ENCODE measurements around the gene GFOD1.
"Not testable (repeated sequence)": the region's sequence is repeated elsewhere in the genome, so short reads cannot be mapped to it uniquely, and the experiment has no call there.

Gene GFOD1

DNA sequence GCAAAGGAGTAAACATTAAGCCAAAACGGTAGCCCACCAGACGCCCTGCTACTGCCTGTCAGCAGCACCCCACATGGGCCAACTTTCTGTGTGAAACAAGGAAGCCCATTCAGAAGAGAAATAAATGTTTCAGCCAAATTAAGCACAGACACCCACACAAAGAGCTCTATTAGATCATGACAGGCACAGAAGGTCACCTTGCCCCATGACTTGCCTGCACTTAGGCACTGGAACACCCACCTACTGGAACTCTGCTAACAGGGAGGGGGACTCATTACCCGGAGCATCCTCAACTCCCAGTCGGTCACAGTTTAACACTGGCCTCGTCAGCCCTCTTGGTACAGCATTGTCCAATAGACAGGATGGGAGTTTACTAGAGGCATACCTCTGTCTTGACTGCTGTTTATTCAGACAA lies 31.8 kb downstream of the GFOD1 start:
- TF ChIP-seq POLR2A (IDR thresholded peaks at IDR 0.05; ENCODE audit: low read depth, low read length), result no peak
- FAIRE-seq, result no peak
- no peak for DNase-seq (ENCODE audit: insufficient read length, low spot score)

DNA sequence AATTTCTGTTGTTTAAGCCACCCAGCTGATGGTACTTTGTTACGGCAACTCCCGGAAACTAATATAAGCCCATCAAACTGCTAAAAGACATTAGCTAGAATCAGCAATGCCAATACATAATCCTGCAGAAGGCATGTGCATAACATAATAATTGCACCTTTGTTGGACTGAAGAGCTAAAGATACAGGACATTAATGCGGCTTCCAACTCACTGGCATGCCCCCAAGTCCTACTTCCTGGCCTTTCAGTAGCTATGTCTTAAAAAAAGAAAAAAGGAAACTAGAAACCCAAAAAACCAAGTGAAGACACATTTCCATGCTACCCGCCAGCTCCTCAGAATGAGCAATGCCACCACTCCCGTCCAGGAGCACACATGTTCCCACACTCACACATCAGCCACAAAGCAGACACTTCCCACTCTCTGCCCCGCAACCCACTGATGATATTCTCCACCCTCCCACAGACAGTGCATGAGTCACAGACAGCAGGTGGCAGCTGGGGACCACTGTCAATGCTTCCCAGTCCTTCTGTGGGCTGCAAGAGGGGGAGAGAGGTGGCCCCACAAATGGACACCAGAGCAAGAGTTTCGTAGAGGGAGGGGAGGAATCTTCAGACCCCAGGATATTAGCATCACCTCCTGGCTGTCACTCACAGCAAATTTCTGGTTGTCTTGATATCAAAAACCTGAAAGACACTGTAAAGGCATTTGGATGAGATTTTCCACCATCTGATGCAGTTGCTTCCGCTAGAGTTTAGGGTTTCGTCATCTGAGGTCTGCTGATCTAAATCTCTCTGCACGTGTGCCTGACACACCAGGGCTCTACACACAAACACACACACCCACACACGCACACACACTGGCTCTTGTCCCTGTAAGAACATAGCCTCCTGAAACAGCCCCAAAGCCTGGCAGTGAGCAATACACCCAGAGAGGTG lies 32.8 kb downstream of the GFOD1 start:
- no peak for TF ChIP-seq POLR2A (IDR thresholded peaks at IDR 0.05; ENCODE audit: low read depth, low read length)
- no peak for DNase-seq (ENCODE audit: insufficient read length, low spot score)
- FAIRE-seq, result no peak

DNA sequence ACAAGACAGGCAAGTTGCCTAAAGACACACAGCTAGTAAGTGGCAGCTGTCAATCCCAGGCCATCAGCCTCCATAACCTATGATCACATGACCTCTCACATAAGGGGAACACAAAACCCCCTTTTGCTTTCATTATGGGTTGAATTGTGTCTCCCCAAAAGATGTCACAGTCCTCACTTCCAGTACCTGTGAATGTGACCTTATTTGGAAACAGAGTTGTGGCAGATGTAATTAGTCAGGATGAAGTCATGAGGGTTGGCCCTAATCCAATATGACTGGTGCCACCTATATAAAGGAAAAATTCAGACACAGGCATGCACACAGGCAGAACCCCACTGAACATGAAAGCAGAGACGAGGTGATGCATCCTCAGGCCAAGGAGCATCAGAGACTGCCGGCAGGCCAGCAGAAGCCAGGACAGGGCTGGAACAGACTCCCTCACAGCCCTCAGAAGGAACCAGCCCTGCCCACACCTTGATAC lies 33.6 kb downstream of the GFOD1 start:
- DNase-seq (ENCODE audit: insufficient read length, low spot score) (peak; percentile 24), FAIRE-seq (peak; percentile 50)
- no peak for TF ChIP-seq POLR2A (IDR thresholded peaks at IDR 0.05; ENCODE audit: low read depth, low read length)

DNA sequence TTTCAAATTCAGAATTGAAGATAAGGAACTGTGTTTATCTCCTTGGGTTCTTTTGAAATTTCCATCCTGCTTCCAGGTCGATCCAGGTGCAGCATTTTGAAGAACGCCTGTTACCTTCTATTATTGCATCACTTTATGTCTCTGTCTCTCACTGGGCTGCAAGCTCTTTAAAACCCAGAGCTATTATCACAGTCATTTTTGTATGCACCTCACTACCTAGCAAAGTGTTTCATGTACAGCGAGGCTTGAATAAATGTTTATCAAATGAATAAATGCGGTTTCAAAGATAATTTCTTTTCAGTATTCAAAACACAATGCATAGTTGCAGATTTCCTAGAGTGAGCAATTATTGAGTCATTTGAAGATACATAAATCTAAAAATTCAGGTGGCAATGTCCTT lies 34.2 kb downstream of the GFOD1 start:
- FAIRE-seq (no peak), DNase-seq (ENCODE audit: insufficient read length, low spot score) (no peak)
- no peak for TF ChIP-seq POLR2A (IDR thresholded peaks at IDR 0.05; ENCODE audit: low read depth, low read length)

DNA sequence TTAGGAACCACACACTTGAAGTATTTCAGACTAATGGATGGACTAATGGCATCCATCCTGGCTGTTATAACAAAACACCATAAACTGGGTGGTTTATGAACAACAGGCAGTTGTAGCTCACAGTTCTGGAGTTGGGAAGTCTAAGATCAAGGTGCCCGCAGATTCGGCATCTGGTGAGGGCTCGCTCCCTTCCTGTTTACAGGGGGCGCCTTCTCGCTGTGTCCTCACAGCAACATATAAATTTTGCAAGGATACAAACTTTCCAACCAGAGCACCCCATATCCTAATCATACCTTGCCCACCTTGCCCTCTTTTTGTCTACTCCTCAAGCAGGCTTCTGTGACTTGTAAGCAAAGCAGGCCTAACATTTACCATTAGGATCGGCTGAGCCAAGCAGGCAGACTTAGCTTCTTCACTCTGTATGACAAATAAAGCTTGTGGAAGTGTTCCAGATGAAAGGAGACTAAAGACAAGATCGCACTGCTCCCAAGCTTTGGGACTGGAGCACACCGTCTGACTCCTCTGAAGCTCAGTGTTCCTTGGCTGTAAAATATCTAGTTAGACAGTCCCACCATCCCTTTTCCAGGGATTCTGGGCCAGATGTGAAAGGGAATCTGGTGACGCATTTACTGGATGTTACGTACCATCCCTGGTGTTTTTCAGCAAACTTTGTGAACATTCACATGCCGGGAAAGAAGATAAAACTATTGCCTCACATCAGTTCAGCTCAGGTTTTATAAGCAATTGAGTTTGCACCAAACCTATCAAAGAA lies 34.9 kb downstream of the GFOD1 start:
- no peak for FAIRE-seq
- DNase-seq (ENCODE audit: insufficient read length, low spot score), result no peak
- TF ChIP-seq POLR2A (IDR thresholded peaks at IDR 0.05; ENCODE audit: low read depth, low read length), result no peak

DNA sequence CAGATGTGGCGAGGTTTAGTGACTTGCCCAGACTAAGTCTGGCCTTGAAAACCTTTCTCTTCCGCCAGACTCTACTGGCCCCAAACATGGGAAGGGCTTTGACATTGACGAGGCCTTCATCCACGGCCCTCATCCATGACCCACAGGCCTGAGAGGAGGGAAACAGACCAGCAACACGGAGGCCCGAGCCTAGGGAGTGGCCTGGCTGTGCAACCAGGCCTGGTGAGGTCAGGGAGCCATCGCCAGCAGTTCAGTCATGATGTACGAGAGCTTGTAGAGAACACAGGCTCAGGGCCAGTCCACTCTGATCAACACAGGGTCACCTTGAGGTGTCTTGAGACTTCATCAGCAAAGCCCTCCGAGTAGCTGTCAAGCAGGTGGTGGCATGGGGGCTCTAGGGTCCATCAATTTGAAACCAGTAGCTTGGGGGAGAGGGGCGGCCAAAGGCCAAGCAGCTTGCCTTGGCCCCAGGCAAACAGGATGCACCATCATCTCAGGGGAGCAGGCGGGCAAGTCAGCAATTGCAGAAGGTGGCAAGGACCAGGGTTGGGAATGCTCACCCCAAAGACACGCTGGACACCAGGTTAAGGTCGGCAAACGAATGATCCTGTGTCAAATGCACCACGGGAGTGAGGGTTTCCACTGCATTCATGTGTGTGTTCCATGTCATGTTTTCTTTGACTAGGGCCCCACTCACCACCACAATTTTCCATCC lies 36.1 kb downstream of the GFOD1 start:
- DNase-seq (ENCODE audit: insufficient read length, low spot score) (no peak), FAIRE-seq (no peak)
- no peak for TF ChIP-seq POLR2A (IDR thresholded peaks at IDR 0.05; ENCODE audit: low read depth, low read length)

DNA sequence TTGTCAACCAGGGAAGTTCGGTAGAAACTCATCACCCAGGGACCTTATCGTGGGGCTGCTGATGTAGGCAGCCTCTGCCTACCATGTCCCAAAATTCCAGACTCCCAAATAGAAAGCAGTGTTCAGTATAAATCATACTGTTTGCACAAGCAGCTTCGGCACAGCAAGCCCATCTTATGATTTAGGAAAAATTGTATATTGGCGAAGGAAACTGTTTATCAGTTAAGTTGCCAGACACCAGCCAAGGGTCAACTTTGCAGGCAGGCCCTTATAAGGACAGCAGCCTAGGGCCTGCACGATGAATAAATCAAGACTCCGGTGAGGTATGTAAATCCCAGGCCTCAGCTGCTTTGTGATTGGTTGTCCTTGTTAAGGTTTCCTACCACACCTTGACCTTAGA lies 36.8 kb downstream of the GFOD1 start:
- DNase-seq (ENCODE audit: insufficient read length, low spot score) (no peak), FAIRE-seq (no peak)

DNA sequence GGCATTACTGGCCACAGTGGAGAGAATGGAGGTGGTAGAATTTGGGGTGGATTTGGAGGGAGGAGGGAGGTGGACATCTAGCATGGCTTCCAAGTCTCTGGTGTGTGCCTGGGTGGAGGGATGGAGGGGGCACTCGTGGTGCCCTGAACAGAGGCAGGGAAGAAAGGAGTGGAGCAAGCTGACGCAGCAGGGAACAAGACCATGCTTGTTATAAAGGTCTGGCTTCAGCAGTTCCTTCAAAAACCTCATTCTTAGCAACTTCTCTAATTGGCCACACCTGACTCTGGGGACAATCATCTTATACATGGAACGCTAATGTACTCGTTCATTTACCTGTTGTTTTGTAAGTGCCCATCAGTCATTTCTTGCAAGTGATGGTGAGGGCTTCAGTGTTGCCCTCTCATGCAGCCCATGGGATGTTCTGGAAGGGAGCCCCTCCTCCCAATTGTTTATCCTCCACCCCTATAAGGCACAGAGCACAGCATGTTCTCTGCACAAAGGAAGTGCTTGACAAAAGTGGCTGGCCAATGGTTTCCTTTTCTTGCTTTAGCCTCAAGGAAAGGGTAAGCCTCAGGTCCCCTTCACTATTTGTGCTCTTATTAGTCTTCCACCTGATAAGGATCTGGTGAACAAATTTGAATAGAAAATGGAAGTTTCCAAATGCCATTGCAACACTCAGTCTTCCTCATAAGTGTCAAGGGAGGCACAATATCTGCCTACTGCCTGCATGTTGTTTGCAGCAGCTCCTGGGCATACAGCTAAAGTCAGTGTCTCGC lies 39.3 kb downstream of the GFOD1 start:
- no peak for TF ChIP-seq POLR2A (IDR thresholded peaks at IDR 0.05; ENCODE audit: low read depth, low read length)
- DNase-seq (ENCODE audit: insufficient read length, low spot score) (no peak), FAIRE-seq (no peak)

More for the DNA sequence above, 36.8 kb downstream of the GFOD1 start:
- no peak for TF ChIP-seq POLR2A (IDR thresholded peaks at IDR 0.05; ENCODE audit: low read depth, low read length)

DNA sequence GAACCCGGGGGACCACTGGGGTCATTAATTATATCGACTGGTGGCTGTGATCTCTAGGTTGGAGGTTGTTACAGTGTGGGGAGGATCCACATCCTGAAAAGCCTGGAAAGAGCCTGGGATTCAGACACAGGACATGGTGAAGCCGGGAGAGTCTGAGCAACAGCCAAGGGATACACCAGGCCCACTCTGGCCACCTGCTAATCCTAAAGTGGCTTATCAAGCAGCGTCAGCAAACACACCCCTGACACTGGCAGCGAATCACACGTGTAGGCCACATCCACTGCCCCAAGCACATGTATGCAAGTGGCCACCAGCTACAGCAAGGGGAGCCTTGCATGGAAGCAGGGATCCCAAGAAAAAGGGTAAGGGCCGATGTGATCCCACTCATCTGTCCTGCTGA lies 41.0 kb downstream of the GFOD1 start:
- DNase-seq (ENCODE audit: insufficient read length, low spot score) (no peak), FAIRE-seq (no peak)
- no peak for TF ChIP-seq POLR2A (IDR thresholded peaks at IDR 0.05; ENCODE audit: low read depth, low read length)

DNA sequence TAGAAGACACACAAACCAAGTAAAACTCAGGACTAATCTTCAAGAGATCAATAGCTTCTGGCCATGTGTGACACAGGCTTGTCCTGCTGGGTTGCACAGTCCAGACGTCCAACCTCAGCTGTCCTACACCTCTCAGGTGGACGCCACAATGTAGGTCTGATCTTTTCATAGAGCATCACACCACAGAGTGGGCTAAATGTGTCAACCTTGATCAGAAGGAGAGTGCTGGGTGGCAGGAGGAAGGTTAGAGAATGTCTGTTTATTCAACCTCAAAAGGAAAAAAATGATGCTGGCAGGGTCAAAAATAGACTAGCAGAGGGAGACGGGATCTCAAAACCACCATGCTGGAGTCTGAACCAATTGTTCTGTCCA lies 41.7 kb downstream of the GFOD1 start:
- no peak for TF ChIP-seq POLR2A (IDR thresholded peaks at IDR 0.05; ENCODE audit: low read depth, low read length)
- DNase-seq (ENCODE audit: insufficient read length, low spot score) (no peak), FAIRE-seq (no peak)

DNA sequence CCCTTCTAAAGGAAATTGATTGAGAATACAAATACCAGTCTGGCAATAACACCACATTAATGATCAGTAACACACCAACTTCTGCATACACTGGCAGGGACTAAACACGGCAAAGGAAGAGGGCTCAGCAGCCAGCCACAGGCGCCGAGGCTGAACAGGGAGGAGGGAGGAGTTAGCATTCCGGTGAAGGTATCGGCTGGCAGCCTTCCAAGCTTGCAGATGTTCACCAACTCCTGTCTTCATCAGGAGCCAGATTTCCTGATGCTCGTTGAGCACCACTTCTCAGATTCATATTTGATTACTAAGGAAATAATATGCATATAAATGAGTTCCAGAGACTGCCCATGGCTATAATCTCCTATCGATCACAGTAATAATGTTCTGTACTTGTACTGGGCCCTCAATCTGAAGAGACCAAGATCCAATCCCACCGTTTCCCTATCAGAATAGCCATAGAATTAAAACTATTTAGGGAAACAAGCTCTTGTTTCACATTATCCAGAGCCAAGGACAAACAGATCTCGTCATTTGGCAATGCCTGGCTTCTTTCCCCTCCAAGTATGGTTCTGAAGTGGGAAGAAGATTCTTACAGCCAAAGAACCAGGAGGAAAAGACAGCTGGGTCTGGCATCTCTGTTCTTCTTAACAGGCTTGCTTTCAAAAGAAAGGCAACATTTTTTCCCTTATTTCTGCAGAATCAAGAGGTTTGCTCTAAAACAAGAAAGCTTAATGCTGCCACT lies 42.2 kb downstream of the GFOD1 start:
- no peak for TF ChIP-seq POLR2A (IDR thresholded peaks at IDR 0.05; ENCODE audit: low read depth, low read length)
- no peak for DNase-seq (ENCODE audit: insufficient read length, low spot score)
- no peak for FAIRE-seq

DNA sequence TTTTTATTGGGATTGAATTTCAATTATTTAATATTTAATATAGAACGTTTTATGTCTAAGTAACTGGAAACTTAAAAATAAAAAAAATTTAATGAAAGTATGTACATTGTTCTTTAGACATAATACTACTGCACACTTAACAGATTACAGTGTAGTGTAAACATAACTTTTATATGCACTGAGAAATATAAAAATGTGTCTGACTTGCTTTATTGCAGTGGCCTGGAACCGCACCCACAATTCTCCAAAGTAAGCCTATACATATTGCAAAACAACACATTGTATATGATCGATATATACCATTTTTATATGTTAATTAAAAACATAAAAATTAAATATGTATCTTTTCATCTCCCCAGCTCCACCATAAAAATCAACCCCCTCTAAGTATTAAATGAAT lies 42.8 kb downstream of the GFOD1 start:
- no peak for FAIRE-seq
- TF ChIP-seq POLR2A (IDR thresholded peaks at IDR 0.05; ENCODE audit: low read depth, low read length), result no peak
- no peak for DNase-seq (ENCODE audit: insufficient read length, low spot score)

DNA sequence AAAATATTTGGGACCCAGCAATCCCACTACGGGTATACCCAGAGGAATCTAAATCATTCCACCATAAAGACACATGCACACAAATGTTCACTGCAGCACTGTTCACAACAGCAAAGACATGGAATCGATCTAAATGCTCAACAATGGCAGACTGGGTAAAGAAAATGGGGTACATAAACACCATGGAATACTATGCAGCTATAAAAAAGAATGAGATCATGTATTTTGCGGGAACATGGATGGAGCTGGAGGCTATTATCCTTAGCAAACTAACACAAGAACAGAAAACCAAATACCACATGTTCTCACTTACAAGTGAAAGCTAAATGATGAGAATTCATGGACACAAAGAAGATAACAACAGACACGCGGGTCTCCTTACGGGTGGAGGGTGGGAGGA lies 43.4 kb downstream of the GFOD1 start:
- DNase-seq (ENCODE audit: insufficient read length, low spot score); FAIRE-seq: not testable (repeated sequence)

Data from H54 (cell line).